ENCODE measurements around the gene RCCD1.
A peak's percentile ranks its signal among the peaks of the same experiment; 100 is the strongest.
"Not testable (repeated sequence)": the region's sequence is repeated elsewhere in the genome, so short reads cannot be mapped to it uniquely, and the experiment has no call there.

Gene RCCD1, protein sequence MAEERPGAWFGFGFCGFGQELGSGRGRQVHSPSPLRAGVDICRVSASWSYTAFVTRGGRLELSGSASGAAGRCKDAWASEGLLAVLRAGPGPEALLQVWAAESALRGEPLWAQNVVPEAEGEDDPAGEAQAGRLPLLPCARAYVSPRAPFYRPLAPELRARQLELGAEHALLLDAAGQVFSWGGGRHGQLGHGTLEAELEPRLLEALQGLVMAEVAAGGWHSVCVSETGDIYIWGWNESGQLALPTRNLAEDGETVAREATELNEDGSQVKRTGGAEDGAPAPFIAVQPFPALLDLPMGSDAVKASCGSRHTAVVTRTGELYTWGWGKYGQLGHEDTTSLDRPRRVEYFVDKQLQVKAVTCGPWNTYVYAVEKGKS

DNA sequence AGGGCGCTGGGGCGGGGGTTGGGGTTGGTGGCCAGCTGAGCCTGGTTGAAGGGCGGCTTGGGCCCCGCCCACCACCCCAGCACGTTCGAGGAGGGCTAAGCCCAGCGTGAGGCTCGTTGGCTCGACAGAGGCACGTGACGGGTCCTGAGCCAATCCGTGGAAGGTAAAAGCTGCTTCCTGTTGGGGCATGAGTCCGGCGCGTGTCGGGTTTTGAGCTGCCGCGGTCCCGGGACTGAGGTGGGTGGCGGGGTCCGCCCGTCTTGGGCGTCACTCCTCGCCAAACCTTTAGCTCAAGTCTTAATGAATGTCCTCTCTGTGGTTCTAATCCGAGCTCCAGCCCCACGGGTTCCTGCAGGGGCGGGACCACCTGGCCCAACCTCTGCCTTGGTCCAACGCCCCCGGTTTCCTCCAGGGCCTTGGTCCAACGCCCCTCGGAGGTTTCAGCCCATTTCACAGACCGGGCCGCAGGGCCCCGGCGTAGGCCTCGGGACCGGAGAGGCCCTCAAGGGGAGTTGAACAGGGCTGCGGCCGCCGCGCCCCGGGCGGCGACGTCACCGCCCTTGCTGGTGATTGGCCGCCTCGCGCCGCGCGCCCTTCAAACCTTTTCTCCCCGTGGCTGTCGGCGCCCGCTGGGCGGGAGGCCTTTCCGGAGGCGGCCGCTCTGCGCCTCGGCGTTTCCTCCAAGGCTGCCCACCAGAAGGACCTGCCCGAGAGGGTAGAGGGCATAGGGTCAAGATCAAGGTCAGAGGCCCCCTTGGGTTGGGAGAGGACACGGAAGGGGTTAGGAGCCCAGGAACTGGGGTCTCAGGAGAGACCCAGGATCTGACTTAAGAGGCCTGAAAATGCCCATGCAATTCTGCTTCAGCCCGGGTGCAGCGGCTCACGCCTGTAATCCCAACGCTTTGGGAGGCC is at the start of gene RCCD1:
TSS of gene RCCD1 (plus strand) at position 173 of the 912 bp plus-strand sequence. CDS start 1,851 bp downstream, outside the sequence.
- DNase-seq: peak; percentile 92 to 99 (median 97)
- intact Hi-C loops (cut with DNase I): loop anchor here (2.0 to 5.0 kb wide), 2 partner anchors 37 to 316 kb away; partner anchors contain the start of gene PRC1

DNA sequence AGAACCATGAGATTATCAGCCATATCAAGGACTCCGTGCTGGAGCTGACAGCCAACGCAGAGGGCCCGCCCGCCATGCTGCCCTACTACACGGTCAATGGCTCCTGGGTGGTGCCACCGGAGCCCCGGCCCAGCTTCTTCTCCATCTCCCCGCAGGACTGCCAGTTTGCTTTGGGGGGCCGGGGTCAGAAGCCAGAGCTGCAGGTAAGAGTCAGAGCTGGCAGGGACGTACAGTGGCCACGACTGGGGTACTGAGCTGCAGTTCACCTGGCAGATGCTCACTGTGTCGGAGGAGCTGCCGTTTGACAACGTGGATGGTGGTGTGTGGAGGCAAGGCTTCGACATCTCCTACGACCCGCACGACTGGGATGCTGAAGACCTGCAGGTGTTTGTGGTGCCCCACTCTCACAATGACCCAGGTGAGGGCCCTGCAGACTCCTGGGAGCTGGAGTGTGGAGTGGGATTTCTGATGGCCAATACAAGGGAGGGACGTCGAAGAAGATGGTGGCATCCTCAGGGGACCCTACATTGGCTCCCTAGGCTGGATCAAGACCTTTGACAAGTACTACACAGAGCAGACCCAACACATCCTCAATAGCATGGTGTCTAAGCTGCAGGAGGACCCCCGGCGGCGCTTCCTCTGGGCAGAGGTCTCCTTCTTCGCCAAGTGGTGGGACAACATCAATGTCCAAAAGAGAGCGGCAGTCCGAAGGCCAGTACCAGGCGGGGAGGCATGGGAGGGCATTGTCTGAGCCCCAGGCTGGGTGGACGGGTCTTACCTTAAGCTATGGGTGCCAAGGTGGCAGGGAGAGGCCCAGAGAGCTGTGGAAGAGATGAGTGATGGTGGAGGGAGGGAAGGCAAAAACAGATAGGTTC is 49.1 kb upstream of the RCCD1 start:
- intact Hi-C loops (cut with DNase I): no loop called here
- DNase-seq: peak in 2 of 10 donors; percentile 23 to 77

DNA sequence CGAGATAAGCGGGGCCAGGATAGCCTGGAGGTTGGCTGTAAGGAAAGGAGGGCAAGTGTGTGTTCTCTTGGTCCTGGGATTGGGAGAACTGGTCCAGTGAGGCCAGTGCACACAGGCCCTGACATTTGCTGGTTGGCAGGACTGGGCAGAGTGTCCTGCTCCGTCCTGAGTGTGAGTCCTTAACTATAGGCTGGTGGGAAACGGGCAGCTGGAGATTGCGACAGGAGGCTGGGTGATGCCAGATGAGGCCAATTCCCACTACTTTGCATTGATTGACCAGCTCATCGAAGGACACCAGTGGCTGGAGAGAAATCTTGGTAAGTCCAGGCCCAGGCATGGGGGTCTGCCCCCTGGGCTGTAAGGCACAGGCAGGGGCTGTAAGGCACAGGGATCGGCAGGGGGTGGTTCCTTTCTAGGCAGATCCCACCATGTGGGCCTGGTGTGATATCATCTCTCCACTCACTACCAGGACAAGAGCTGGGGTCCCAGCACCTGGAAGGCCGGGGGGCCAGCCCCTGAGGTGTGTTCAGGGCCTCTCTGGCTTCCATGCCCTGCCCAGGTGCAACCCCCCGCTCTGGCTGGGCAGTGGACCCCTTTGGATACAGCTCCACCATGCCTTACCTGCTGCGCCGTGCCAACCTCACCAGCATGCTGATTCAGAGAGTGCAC is 48.4 kb upstream of the RCCD1 start:
- intact Hi-C loops (cut with DNase I): no loop called here
- DNase-seq: peak in 2 of 10 donors; percentile 16 to 72

DNA sequence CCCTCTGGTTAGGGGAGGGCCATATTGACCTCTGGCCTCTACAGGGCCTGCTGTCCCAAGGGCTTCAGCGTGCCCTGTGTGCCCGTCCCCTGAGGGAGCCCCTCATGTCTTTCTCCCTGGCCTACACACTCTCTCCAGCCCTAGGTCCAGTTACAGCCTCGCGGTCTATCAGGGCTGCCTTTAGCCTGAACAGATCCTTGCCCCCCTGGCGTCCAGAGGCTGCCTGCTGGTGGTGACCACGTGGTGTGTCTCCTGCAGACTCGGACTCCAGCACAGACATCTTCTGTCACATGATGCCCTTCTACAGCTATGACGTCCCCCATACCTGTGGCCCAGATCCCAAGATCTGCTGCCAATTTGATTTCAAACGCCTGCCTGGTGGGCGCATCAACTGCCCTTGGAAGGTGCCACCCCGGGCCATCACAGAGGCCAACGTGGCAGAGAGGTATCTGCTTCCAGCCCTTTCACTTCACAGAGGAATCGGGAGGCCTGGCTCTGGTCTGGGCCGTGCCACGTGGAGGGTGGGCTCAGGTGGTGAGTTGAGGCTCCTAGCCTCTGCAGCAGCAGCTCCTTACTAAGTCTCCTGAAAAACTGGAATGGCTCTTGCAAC is 47.5 kb upstream of the RCCD1 start:
- intact Hi-C loops (cut with DNase I): no loop called here
- peak in 2 of 10 donors; percentile 16 to 81 for DNase-seq

DNA sequence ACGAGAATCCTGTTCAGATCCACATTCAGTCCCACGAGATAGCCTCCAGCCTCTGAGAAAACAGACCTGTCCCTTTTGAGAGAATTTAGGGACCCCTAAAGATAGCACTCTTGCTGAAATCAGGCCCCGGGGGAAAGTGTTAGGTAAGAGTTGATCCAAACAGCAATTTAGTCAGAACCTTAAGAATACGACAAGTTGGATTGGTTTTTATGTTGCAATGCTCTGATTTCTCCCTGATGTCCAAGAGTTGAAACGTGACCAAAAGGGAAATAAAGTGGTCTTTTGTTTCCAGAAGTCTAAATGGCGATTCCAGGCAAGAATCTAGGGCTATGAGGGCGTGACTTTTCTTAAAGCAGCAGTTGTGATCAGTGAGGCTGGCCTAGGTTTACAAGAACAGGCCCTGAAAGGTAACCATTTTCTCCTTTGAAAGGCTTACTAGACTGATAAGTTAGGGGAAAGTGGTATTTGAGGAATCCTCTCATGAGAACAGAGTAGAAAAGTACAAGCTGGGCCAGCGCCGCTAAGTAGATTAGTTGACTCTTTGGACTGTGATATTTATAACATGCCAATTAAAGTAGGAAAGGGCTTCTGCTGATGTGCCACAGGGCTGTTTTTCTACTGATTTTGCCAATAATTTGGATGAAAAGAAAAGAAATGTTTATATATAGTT is 46.7 kb upstream of the RCCD1 start:
- DNase-seq: no peak

DNA sequence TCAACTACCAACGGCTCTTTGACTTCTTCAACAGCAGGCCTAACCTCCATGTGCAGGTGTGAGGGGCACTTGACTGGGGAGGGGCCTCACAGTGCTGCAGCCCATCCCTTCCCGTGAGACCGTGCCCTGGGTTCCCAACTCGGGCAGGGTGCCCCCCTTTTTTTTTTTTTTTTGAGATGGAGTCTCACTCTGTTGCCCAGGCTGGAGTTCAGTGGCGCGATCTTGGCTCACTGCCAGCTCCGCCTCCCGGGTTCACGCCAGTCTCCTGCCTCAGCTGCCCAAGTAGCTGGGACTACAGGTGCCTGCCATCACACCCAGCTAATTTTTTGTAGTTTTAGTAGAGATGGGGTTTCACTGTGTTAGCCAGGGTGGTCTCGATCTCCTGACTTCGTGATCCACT is 45.2 kb upstream of the RCCD1 start:
- peak in 1 of 10 donors; percentile 79 for DNase-seq
- intact Hi-C loops (cut with DNase I): not testable (repeated sequence)

More for the DNA sequence above, 46.7 kb upstream of the RCCD1 start:
- intact Hi-C loops (cut with DNase I): no loop called here

DNA sequence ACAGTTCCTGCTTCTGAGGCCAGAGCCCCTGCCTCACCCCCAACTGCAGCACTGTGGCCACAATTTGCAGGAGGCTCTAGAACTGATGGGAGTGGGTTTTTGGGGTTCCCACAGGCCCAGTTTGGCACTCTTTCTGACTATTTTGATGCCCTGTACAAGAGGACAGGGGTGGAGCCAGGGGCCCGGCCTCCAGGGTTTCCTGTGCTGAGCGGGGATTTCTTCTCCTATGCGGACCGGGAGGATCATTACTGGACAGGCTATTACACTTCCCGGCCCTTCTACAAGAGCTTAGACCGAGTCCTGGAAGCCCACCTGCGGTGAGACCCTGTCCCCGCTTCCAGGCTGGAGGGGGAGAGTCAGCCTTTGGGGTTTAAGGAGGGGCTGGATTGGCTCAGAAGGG is 44.7 kb upstream of the RCCD1 start:
- peak in 1 of 10 donors; percentile 40 for DNase-seq
- intact Hi-C loops (cut with DNase I): no loop called here

DNA sequence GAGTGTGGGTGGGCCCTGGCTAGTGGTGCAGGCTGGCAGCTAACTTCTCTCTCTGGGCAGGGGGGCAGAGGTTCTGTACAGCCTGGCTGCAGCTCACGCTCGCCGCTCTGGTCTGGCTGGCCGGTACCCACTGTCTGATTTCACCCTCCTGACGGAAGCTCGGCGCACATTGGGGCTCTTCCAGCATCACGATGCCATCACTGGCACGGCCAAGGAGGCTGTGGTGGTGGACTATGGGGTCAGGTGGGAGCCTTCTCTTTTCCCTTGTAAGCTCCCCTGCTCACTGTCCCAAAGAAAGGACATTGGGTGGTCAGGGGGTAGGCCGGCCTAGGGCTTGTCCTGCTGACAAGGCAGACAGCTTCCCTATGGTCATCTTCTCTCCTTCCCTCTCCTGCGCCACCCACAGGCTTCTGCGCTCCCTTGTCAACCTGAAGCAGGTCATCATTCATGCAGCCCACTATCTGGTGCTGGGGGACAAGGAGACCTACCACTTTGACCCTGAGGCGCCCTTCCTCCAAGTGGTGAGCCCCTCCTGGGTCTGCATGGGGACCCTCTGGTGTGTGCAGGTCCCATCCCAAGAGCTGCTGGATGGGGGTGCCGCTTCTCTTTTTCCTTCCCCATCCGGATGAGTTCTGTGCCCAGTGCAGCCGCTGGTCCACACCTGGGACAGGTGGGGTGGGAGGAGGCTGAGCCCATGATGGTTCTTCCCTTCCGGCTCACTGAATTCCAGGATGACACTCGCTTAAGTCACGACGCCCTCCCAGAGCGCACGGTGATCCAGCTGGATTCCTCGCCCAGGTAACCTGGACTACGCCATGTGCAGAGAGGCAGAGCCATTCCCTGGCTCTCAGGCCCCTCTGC is 44.0 kb upstream of the RCCD1 start:
- peak in 1 of 10 donors; percentile 67 for DNase-seq
- intact Hi-C loops (cut with DNase I): no loop called here

DNA sequence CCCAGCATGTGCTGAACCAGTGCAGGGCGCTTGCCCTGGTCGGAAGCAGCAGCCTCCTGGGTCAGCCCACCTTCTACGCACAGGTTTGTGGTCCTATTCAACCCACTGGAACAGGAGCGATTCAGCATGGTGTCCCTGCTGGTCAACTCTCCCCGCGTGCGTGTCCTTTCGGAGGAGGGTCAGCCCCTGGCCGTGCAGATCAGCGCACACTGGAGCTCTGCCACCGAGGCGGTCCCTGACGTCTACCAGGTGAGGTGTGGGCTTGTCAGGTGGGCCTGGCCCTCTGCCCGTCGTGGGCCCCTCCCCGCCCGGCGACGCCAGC is 43.4 kb upstream of the RCCD1 start:
- DNase-seq: peak in 1 of 10 donors; percentile 78
- intact Hi-C loops (cut with DNase I): no loop called here

DNA sequence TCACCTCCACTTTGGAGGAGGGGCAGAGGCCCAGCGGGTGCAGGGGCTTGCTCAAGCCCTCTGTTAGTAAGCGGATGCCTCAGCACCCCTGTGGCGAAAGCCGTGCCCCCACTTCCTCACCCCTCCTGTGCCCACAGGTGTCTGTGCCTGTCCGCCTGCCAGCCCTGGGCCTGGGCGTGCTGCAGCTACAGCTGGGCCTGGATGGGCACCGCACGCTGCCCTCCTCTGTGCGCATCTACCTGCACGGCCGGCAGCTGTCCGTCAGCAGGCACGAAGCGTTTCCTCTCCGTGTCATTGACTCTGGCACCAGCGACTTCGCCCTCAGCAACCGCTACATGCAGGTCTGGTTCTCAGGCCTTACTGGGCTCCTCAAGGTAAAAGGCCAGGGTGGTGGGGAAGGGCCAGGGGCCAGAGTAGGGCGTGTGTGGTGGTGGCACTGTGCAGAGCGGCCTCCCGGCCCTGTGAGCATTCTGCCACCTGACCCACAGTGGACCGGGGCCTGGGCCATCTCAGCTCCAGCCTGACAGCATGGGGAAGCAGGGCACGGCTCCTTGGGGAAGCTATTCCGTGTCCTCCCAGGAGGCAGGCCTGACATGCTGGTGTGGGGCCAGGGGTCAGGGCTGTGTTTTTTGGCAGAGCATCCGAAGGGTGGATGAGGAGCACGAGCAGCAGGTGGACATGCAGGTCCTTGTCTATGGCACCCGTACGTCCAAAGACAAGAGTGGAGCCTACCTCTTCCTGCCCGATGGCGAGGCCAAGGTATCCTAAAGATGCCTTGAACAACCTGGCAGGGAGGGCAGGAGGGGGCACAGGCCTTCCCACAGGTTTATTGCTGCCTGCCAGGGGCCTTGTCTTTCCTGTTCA is 42.5 kb upstream of the RCCD1 start:
- peak in 1 of 10 donors; percentile 74 for DNase-seq
- intact Hi-C loops (cut with DNase I): no loop called here

DNA sequence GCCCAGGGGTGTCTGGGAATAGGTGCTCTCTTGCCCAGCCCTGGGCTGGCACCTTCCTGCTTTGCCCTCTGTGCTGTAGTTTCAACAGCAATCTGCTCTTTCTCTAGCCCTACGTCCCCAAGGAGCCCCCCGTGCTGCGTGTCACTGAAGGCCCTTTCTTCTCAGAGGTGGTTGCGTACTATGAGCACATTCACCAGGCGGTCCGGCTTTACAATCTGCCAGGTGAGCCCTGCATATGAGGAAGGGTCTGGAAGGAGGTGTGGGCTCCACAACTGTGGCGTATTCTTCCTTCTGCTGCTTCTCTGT is 42.0 kb upstream of the RCCD1 start:
- intact Hi-C loops (cut with DNase I): no loop called here
- DNase-seq: no peak

DNA sequence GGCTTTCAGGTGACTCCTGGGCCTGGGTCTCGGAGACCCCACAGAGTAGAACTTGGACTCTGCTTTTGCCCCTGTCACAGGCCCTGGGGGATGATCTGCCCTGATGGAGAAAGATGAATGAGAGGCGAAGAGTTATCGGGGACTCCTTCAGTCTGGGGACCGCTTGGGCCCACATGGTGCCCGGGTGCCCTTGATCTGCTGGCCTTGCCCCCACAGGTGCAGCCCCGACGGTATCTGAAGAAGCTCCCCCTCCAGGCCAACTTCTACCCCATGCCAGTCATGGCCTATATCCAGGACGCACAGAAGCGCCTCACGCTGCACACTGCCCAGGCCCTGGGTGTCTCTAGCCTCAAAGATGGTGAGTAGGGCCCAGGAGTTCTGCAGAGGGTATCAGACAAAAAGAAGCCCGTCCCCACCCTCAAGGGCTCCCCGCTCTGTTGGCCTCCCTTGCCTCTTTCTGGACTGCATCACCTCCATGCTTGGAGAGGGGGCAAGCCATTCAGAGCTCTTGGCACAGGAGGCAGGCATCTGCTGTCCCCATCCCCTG is 41.2 kb upstream of the RCCD1 start:
- intact Hi-C loops (cut with DNase I): no loop called here
- peak in 2 of 10 donors; percentile 20 to 67 for DNase-seq

DNA sequence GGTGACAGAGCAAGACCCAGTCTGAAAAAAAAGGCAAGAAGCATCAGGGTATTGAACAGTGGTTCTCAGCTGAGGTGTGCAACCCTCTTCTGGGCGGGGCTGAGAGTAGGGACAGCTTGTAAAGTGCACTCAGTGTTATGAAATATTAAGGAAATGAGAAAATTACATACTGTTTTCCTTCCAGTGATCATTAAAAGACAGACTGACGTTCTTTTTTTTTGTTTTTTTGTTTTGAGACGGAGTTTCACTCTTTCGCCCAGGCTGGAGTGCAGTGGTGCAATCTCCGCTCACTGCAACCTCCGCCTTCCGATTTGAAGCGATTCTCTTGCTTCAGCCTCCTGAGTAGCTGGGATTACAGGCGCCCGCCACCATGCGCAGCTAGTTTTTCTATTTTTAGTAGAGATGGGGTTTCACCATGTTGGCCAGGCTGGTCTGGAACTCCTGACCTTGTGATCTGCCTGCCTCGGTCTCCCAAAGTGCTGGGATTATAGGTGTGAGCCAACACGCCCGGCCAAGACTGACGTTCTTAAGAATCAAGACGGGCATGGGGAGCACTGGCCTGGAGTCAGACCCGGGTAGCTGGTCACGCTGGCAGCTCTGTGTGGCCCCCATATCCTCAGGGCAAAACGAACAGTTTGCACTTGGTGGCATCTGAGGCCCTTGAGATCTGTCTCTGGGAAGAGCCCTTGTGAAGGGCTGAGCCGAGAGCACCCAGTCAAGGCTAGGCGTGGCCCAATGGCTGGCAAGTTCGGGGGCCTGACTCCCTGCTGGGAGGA is 40.2 kb upstream of the RCCD1 start:
- intact Hi-C loops (cut with DNase I): no loop called here
- DNase-seq: peak in 2 of 10 donors; percentile 2 to 57

DNA sequence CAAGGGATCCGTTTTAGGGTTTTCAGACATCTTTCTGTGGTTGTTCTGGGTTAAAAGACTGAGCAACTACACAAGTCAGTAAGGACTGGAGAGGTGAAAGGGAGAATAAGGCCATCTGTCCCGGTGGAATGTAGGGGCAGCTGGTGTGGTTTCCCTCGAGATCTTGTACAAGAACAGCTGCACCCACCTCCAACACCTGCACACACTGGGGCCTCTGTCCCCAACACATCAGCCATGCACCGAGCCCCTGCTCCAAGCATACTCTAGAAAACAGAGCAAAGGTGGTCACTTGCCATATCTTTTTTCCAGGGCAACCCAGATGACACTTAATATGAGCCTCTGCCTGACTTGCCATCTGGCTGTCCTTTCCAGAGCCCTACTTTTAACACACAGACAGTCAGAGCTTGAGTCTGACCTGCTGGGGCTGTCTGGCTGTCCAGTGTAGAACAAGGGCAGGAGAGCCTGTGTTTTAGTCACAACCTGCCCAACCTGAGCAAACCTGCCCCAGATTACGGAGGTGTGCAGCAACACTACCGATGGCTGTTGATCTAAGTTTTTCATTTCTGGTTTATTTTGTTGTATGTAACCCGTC is 39.4 kb upstream of the RCCD1 start:
- intact Hi-C loops (cut with DNase I): no loop called here
- DNase-seq: peak in 1 of 10 donors; percentile 20

DNA sequence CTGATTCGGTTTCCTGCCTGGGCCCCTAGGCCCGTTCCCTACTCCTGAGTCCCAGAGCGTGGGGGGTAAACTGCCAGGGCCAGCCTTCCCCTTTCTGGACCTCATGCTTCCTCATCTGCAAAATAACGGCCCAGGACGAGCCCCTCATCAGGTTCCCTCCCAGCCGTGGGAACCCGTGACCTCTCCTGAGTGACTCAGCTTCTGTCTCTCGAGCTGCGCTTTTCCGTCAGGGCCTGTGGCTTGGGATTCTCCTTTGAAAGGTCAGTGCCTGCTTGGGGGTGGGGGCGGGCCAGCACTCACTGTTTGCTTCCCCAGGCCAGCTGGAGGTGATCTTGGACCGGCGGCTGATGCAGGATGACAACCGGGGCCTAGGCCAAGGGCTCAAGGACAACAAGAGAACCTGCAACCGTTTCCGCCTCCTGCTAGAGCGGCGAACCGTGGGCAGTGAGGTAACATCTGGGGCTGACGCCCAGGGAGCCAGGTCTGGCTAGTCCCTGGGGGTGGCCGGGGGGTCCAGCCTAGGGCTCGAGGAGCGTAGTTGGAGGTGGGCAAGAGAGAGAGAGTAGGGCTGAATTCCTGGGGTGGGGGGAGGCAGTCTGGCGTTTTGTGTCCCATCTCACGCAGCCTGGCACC is 38.8 kb upstream of the RCCD1 start:
- intact Hi-C loops (cut with DNase I): no loop called here
- peak in 1 of 10 donors; percentile 82 for DNase-seq

All from posterior cingulate gyrus (tissue), 11 donors.